Endothelial cell of umbilical vein (primary cell): Measurements from ENCODE around the gene RAB25.

ENCODE experiments used
- POLR2A ChIP-seq: IDR thresholded peaks from 2 replicates; pipeline ENCODE4 v1.6.1; 2012; ENCODE audit warnings: low read depth, mild to moderate bottlenecking, control low read depth, low read length
- TF ChIP-seq, protein P1 (sequence below), 2 donors: IDR thresholded peaks; 1 replicate in 1 of 2; 2 replicates in 1 of 2; pipeline ENCODE4 v1.5.1; 2011; ENCODE audit warnings: low read length in 2 of 2, mild to moderate bottlenecking in 2 of 2, moderate library complexity in 2 of 2, control low read depth in 1 of 2, inconsistent platforms in 1 of 2, low read depth in 1 of 2; ENCODE audit not compliant: insufficient read depth in 1 of 2; ENCODE audit errors: extremely low read depth in 1 of 2

GRCh38 chr1:156081180-156081916, 20.4 kb downstream of the RAB25 start:
- TF ChIP-seq, protein P1, sequence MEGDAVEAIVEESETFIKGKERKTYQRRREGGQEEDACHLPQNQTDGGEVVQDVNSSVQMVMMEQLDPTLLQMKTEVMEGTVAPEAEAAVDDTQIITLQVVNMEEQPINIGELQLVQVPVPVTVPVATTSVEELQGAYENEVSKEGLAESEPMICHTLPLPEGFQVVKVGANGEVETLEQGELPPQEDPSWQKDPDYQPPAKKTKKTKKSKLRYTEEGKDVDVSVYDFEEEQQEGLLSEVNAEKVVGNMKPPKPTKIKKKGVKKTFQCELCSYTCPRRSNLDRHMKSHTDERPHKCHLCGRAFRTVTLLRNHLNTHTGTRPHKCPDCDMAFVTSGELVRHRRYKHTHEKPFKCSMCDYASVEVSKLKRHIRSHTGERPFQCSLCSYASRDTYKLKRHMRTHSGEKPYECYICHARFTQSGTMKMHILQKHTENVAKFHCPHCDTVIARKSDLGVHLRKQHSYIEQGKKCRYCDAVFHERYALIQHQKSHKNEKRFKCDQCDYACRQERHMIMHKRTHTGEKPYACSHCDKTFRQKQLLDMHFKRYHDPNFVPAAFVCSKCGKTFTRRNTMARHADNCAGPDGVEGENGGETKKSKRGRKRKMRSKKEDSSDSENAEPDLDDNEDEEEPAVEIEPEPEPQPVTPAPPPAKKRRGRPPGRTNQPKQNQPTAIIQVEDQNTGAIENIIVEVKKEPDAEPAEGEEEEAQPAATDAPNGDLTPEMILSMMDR (IDR thresholded peaks at IDR 0.05; ENCODE audit: extremely low read depth in 1 of 2, insufficient read depth in 1 of 2, low read depth in 1 of 2, low read length in 2 of 2) = no peak
- no peak for TF ChIP-seq POLR2A
